Right atrium auricular region (tissue), 2 donors: Measurements from ENCODE around the gene PYY. TPM values are rescaled to one million over a fixed set of nuclear protein-coding genes. Genes with fewer than 3 reads are reported as not detected.

Experiments used
- DNase-seq: peaks from one replicate; pipeline ENCODE4 v3.0.0-alpha.2; 2019; ENCODE audit warnings: low spot score
- H3K27ac ChIP-seq, 2 donors: fragments of 200-600 bp; sonication (generic); 1 replicate in 1 of 2; 2 replicates in 1 of 2; pipeline ENCODE4 v1.5.1; 2016 to 2019
- H3K27me3 ChIP-seq, 2 donors: fragments of 200-600 bp; sonication (generic); one replicate each; pipeline versions ENCODE4 v1.5.1 to v1.6.0; 2017 to 2019
- H3K36me3 ChIP-seq: fragments of 200-600 bp; sonication (generic); one replicate; pipeline ENCODE4 v1.5.1; 2016
- H3K4me1 ChIP-seq, 2 donors: fragments of 200-600 bp; sonication (generic); one replicate each; pipeline versions ENCODE4 v1.5.1 to v1.6.0; 2017 to 2019
- H3K4me3 ChIP-seq, 2 donors: fragments of 200-600 bp; sonication (generic); 1 replicate in 1 of 2; 2 replicates in 1 of 2; pipeline ENCODE4 v1.5.1; 2017 to 2019; ENCODE audit warnings: mild to moderate bottlenecking in 1 of 2, moderate library complexity in 1 of 2
- H3K9me3 ChIP-seq, 2 donors: fragments of 200-600 bp; sonication (generic); one replicate each; pipeline ENCODE4 v1.5.1; 2019
- total RNA-seq, 2 donors: library from RNA; depleted of rRNA; stranded (reverse); fragments of >200 nt; gene quantifications; one replicate each; pipeline ENCODE4 v1.1.0, GENCODE V29; 2016
- TF ChIP-seq, protein P1 (sequence below), 2 donors: fragments of 200-600 bp; sonication (generic); IDR thresholded peaks; one replicate each; pipeline ENCODE4 v1.5.1; 2019; ENCODE audit warnings: antibody characterized with exemption in 2 of 2

The PYY gene
- total RNA-seq, 2 donors from 2014 or later, result not detected

DNA sequence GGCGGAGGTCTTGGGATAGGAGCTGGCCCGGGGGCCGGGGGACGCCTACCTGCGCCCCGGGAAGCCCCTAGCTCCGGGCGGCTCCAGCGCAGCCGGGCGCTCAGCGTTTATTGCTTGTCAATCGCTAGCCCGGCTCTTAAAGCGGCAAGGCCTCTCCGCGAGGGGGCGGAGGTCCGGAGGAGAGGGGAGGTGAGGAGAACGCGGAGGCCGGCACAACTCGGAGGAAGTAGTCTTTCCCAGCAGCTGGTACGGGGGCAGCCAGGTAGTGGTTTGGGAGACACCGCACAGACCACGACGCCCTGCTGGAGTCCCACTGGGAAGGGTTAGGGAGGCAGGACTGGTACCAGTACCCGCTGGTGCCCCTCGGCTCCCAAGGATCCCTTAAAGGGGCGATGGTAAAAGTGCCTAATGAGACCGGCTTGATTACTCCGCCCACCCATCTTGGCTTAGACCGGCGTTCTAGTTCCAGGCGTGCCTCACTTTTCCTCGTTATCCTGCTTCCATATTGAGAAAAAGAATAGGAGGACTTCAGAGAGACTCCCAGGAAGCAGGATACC, 46.2 kb downstream of the PYY start, which contains the start of gene MPP2:
Gene MPP2, minus strand, starts transcription at position 112 of the 557 bp plus-strand sequence. CDS start 3,076 bp downstream, outside the sequence.
- Histone ChIP-seq H3K9me3 (no peaks in the 10 kb centered on the region), H3K36me3 (no peaks in the 10 kb centered on the region), H3K4me3 (peak within 1 kb of the TSS; percentile 67 to 84), H3K27me3 (no peaks in the 10 kb centered on the region), H3K27ac (peak within 1 kb of the TSS; percentile 88 to 90), H3K4me1 (peaks cover 0 to 32% of the 10 kb centered on the region in 2 donors)
- TF ChIP-seq, protein P1, sequence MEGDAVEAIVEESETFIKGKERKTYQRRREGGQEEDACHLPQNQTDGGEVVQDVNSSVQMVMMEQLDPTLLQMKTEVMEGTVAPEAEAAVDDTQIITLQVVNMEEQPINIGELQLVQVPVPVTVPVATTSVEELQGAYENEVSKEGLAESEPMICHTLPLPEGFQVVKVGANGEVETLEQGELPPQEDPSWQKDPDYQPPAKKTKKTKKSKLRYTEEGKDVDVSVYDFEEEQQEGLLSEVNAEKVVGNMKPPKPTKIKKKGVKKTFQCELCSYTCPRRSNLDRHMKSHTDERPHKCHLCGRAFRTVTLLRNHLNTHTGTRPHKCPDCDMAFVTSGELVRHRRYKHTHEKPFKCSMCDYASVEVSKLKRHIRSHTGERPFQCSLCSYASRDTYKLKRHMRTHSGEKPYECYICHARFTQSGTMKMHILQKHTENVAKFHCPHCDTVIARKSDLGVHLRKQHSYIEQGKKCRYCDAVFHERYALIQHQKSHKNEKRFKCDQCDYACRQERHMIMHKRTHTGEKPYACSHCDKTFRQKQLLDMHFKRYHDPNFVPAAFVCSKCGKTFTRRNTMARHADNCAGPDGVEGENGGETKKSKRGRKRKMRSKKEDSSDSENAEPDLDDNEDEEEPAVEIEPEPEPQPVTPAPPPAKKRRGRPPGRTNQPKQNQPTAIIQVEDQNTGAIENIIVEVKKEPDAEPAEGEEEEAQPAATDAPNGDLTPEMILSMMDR (IDR thresholded peaks at IDR 0.05), result peak; percentile 20 to 45
- peak; percentile 75 for DNase-seq

DNA sequence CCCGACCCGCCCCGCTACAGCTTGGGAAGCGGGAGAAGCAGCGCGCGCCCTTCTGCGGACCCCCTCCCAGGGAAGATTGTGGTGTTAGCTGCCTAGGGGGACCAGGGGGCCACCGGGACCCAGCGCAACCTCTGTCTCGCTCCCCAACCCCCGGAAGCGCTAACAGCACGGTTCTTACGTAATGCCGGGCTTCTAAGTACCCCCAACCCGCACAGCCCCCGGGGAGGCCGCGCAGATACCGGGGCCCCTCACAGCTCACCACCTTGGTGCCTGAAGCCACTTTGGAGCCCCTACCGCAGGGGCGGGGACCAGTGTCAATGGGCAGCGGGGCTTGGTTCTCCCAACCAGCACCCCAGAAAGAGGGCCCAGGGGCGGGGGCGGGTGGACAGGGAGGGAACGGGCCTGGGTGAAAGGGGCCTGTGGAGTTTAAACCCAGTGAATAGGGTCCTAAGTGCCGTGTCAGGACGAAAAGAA, 46.8 kb downstream of the PYY start:
- Histone ChIP-seq H3K4me3 (peak overlapping the region; percentile 67 to 84), H3K27ac (peak overlapping the region; percentile 88 to 90), H3K9me3 (no peaks in the 10 kb centered on the region), H3K4me1 (peaks cover 0 to 28% of the 10 kb centered on the region in 2 donors), H3K36me3 (no peaks in the 10 kb centered on the region), H3K27me3 (no peaks in the 10 kb centered on the region)
- TF ChIP-seq, protein P1 (IDR thresholded peaks at IDR 0.05), result no peak
- no peak for DNase-seq

DNA sequence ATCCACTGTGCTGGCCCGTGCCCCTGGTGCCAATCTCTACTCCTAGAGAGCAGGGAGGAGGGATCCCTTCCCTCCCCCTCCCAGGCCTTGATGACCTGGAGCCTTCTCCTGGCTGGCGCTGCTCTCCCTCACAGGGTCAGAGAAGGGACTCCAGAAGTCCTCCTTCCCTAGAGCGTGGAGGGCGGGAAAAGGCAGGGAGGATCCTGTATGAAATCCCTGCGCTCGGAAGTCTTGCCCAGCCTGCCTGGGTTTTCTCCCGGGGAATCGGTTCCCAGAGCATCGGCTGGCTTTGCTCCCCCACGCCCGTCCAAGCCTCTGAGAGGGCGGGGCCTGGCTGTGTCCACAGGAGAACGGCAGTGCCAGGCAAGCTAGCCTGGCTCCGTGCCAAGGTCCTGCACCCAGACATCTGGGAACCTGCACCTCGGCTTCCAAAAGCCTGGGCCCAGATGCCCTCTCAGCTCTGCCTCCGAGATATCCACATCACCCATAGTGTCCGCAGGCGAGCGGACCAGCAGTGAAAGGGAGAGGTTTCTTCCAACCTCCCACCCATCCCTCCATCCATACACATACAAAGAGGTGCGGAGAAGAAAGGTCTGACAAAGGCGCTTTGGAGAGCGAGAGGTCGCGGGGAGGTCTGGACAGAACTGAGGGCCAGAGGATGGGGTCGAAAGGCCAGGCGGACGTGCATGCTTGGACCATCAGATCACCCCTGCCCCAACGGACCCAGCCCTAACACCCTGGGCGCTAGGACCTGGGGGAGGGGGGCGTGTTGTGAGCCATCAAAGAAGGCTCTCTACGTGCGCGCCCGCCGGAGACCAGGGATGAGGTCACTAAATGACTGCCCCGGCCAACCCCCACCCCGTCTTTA, 47.5 kb downstream of the PYY start:
- H3K4me1 ChIP-seq, result peaks cover 0 to 30% of the 10 kb centered on the region in 2 donors
- DNase-seq, result peak; percentile 85
- TF ChIP-seq, protein P1 (IDR thresholded peaks at IDR 0.05), result no peak
- H3K4me3 ChIP-seq, result peak overlapping the region; percentile 67 to 84
- H3K27me3 ChIP-seq, result no peaks in the 10 kb centered on the region
- peak overlapping the region; percentile 88 to 90 for H3K27ac ChIP-seq
- no peaks in the 10 kb centered on the region for H3K9me3 ChIP-seq
- no peaks in the 10 kb centered on the region for H3K36me3 ChIP-seq

DNA sequence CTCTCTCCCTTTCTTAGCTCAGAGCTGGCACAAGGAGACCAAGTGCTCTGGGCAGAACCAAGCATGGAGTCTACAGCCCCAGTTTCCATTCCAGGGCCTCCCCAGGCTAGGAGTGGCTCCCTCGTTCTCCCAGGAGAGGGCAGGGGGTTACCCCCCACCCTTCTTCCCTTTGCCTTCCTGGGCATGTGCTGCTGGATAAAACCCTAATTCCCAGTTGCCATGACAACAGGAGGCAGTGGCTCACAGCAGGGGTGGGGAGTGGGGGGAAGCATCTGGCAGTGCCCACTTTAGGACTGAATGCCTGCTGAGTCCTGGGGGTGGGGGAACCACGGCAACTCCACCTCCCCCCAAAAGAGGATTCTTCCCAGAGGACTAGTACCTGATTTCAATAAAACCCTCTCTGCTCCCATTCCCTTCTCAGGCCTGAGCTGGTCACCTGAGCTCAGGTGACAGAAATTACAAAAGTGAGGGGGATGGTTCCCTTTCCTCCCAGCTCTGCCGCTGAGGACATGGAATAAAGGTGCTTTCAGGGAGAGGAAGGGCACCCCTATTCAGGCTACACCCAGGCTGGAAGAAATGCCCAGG, 48.2 kb downstream of the PYY start:
- Histone ChIP-seq H3K27me3 (no peaks in the 10 kb centered on the region), H3K4me3 (peak overlapping the region in 1 of 2 donors; percentile 84), H3K27ac (peak overlapping the region; percentile 88 to 90), H3K9me3 (no peaks in the 10 kb centered on the region), H3K36me3 (no peaks in the 10 kb centered on the region), H3K4me1 (peaks cover 0 to 37% of the 10 kb centered on the region in 2 donors)
- no peak for DNase-seq
- TF ChIP-seq, protein P1 (IDR thresholded peaks at IDR 0.05), result no peak

Other genes starting within 250 kb of the PYY start
- not detected for gene SOST, start 195.1 kb downstream of the PYY start, total RNA-seq
- gene DUSP3, start 175.0 kb downstream of the PYY start, total RNA-seq, result 100 to 1,000 TPM; 151 to 175 TPM
- gene CFAP97D1, start 173.5 kb downstream of the PYY start, total RNA-seq, result not detected
- 10 to 100 TPM; 35.0 to 36.2 TPM for gene MPP3, start 120.8 kb downstream of the PYY start, total RNA-seq
- gene CD300LG, start 106.8 kb downstream of the PYY start, total RNA-seq, result 10 to 100 TPM; 11.8 to 30.4 TPM
- gene MPP2, start 46.4 kb downstream of the PYY start, total RNA-seq, result 10 to 100 TPM; 11.9 to 15.6 TPM
- gene PPY, start 11.5 kb downstream of the PYY start, total RNA-seq, result not detected
- 1 to 10 TPM; 1.7 to 4.5 TPM for gene NAGS, start 50.7 kb upstream of the PYY start, total RNA-seq
- gene TMEM101, start 61.0 kb upstream of the PYY start, total RNA-seq, result 10 to 100 TPM; 21.0 to 25.0 TPM
- gene LSM12, start 112.7 kb upstream of the PYY start, total RNA-seq, result 10 to 100 TPM; 36.8 to 41.3 TPM
- gene G6PC3, start 116.8 kb upstream of the PYY start, total RNA-seq, result 10 to 100 TPM; 36.0 to 41.1 TPM
- gene HDAC5, start 169.7 kb upstream of the PYY start, total RNA-seq, result 100 to 1,000 TPM in 1 of 2 donors, 10 to 100 TPM in 1; 80.0 to 138 TPM
- under 1 TPM; 0.59 to 0.94 TPM for gene HROB, start 188.0 kb upstream of the PYY start, total RNA-seq
- 1 to 10 TPM; 8.3 TPM for gene ASB16, start 216.8 kb upstream of the PYY start, total RNA-seq
- 10 to 100 TPM; 26.4 to 26.6 TPM for gene TMUB2, start 233.0 kb upstream of the PYY start, total RNA-seq
- gene ATXN7L3, start 245.9 kb upstream of the PYY start, total RNA-seq, result 10 to 100 TPM; 24.5 to 38.9 TPM